ENCODE measurements around the gene PRM3.
A peak's percentile ranks its signal among the peaks of the same experiment; 100 is the strongest.

PRM3 gene

GRCh38 chr16:11224096-11224893 lies 49.1 kb downstream of the PRM3 start:
- peak; percentile 39 for DNase-seq
